IgD-negative memory B cell (primary cell): ENCODE data around the gene SETDB2. TPM values are rescaled to one million over a fixed set of nuclear protein-coding genes. Genes with fewer than 3 reads are reported as not detected.

Source experiments
- H3K27ac Mint-ChIP-seq, 3 donors: one replicate each; pipeline ENCODE4 v1.8.0; 2020 to 2022; ENCODE audit warnings: mild to moderate bottlenecking in 3 of 3, mixed read lengths in 3 of 3, moderate library complexity in 1 of 3
- H3K27me3 Mint-ChIP-seq: one replicate; pipeline ENCODE4 v1.8.0; 2021; ENCODE audit warnings: mixed read lengths
- H3K36me3 Mint-ChIP-seq: one replicate; pipeline ENCODE4 v1.8.0; 2020; ENCODE audit warnings: mild to moderate bottlenecking, mixed read lengths
- H3K4me1 Mint-ChIP-seq, 3 donors: one replicate each; pipeline ENCODE4 v1.8.0; 2020 to 2022; ENCODE audit warnings: mixed read lengths in 3 of 3, mild to moderate bottlenecking in 1 of 3
- H3K4me3 Mint-ChIP-seq, 4 donors: one replicate each; pipeline ENCODE4 v1.8.0; 2020 to 2022; ENCODE audit warnings: mild to moderate bottlenecking in 4 of 4, mixed read lengths in 4 of 4, moderate library complexity in 3 of 4
- H3K9me3 Mint-ChIP-seq, 3 donors: one replicate each; pipeline ENCODE4 v1.8.0; 2020 to 2021; ENCODE audit warnings: mixed read lengths in 3 of 3, mild to moderate bottlenecking in 1 of 3
- polyA plus RNA-seq: library from polyadenylated mRNA; unstranded; fragments of 300-500 nt; fragmentation: Illumina TruSeq; gene quantifications from one replicate; pipeline ENCODE4 v1.2.3, GENCODE V29; 2021

The SETDB2 gene
- polyA plus RNA-seq, 1 donor from 2014 or later: 15.0 TPM

DNA sequence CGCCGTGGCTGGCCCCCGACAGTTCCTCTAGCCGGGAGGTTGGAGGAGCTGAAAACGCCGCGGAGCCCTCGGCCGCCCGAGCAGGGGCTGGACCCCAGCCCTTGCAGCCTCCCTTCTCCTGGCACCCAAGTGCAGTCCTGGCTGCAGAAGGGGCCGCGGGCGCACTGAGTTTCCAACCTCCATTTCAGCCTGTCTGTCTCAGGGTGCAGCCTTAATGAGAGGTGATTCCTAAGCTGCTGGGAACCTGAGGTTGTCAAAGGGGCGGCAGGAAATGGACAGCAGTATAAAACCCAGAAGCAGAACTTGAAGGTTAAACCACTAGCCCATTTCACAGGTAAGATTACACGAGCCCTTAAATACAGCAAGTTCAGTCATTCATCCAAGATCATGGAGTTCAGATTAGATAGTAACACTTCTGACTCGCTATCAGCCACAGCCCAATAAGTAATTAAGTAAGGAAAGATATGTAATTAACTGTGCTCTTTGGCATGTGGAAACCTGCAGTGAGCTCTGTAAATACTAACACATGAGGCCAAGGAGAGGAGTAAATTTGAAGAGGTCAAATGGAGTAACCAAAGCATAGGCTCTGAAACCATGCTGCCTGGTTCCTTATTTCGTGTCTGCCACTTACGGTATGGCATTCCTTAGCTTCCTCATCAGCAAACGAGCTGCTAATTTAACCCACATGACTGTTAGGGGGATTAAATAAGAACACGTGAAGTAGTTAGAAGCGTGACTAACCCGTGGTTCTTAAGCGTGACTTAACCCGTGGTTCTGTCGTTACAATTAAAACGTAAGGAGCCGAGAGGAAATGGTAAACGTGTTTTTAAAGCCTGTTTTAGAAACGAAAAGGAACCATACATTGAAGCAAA lies 686 bp downstream of the SETDB2 start:
- peak overlapping the region; percentile 92 to 98 (median 97) for H3K4me3 Mint-ChIP-seq
- peaks cover 22 to 45% (median 38%) of the 10 kb centered on the region in 3 donors for H3K4me1 Mint-ChIP-seq
- H3K36me3 Mint-ChIP-seq: peaks cover 2% of the 10 kb centered on the region
- H3K27me3 Mint-ChIP-seq: no peaks in the 10 kb centered on the region
- H3K9me3 Mint-ChIP-seq: no peaks in the 10 kb centered on the region
- peak overlapping the region; percentile 91 to 100 (median 98) for H3K27ac Mint-ChIP-seq

DNA sequence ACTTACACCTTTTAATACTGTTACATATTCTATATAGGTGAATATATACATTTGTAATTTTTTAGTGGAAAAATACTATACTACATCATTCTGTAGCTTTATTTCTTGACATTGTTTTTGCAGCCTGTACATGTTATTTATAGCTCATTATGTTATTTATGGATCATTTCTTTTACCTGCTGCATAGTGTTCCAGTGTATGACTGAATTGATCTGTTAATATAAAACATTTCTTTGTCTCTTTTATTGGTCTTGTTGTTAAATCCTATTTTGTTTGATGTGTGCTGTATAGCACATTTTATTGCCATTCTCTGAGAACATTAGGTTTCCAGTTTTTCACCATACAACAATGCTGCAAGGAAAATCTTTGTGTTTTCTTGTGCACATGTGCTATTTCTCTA lies 2.4 kb downstream of the SETDB2 start:
- Mint-ChIP-seq H3K27ac (peak overlapping the region; percentile 89 to 98 (median 91)), H3K9me3 (no peaks in the 10 kb centered on the region), H3K4me3 (peak overlapping the region in 3 of 4 donors; percentile 51 to 92 (median 83)), H3K27me3 (no peaks in the 10 kb centered on the region), H3K4me1 (peaks cover 28 to 48% (median 42%) of the 10 kb centered on the region in 3 donors), H3K36me3 (peaks cover 2% of the 10 kb centered on the region)

DNA sequence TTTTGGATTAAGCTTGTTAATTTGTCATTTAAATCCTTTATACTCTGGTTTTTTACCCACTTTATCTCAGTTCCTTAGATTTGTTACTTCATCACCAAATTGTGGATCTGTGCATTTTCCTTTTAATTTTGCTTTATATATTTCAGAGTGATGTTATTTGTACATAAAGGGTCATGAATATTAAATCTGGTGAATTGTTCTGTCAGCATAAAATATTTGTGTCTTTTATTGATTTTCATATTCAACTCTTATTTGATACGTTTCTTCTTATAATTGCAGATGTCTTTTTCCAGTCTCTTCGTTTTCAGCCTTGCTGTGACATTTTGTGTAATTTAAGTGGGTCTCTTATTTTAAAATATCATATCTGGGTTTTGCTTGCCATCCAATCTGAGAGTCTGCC lies 4.7 kb downstream of the SETDB2 start:
- Mint-ChIP-seq H3K4me1 (peaks cover 29 to 41% (median 36%) of the 10 kb centered on the region in 3 donors), H3K27ac (peak overlapping the region in 1 of 3 donors; percentile 41), H3K9me3 (no peaks in the 10 kb centered on the region), H3K36me3 (peaks cover 2% of the 10 kb centered on the region), H3K27me3 (no peaks in the 10 kb centered on the region), H3K4me3 (no peak overlapping the region)

DNA sequence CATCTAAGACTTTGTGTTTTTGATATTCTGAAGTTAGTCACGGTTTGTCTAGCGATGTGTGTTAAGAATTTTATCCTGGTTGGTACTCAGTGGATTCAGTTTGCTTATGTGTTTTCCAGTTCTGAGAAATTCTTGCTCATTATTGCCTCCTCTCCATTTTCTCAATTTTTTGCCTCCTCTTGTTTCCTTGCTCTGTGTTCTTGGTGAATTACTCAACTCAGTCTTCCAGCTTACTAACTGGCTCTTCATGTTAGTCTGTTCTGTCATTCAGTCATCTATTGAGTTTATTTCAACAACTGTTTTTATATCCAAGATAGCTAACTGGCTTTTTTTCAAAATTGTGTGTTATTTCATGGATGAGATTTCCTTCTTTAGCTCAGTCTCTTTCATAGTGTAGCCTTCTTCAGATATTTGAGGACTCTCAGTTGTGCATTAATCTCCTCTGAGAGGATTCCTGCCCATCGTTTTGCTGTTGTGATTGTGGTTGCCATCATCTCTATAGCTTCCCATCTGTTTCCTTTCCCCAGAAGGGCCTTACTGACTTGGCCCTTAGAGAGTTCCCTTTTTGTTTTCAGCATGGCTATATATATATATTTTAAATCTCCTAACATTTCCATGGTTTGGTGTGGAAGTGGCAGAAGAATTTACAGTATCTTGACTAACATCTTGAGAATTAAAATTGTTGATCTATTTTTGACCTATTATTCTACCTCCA lies 6.2 kb downstream of the SETDB2 start:
- H3K9me3 Mint-ChIP-seq: no peaks in the 10 kb centered on the region
- H3K4me1 Mint-ChIP-seq: peaks cover 35 to 45% (median 41%) of the 10 kb centered on the region in 3 donors
- no peaks in the 10 kb centered on the region for H3K27me3 Mint-ChIP-seq
- H3K27ac Mint-ChIP-seq: peak overlapping the region in 1 of 3 donors; percentile 41
- peak overlapping the region in 1 of 4 donors; percentile 38 for H3K4me3 Mint-ChIP-seq
- peaks cover 7% of the 10 kb centered on the region for H3K36me3 Mint-ChIP-seq

DNA sequence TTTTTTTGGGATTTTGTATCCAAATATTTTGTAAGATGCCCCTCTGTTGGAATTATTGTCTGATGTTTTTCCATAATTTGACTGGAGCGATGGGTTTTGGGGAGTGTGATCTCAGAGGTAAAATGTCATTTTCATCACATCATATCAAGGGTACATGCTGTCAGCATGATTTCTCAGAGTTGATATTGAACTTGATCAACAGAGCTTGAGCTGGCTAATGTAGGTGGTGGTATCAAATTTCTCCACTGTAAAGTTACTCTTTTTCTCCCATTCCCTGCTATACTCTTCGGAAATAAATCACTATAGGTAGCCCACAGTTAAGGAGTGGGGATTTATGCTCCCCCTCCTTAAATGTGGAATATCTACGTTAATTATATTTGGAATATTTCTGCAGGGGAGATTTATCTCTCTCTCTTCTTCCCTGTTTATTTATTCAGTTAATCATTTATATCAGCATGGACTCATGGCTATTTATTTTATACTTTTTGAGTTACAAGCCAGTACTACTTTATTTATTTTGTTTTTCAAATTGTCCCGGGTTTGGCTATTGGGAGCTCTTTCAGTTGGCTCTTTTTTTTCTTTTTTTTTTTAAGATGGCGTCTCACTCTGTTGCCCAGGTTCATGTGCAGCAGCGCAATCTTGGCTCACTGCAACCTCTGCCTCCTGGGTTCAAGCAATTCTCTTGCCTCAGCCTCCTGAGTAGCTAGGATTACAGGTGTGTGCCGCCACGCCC lies 8.8 kb downstream of the SETDB2 start:
- peak overlapping the region in 1 of 4 donors; percentile 12 for H3K4me3 Mint-ChIP-seq
- H3K9me3 Mint-ChIP-seq: no peaks in the 10 kb centered on the region
- H3K27ac Mint-ChIP-seq: peak overlapping the region in 1 of 3 donors; percentile 74
- no peaks in the 10 kb centered on the region for H3K27me3 Mint-ChIP-seq
- peaks cover 8% of the 10 kb centered on the region for H3K36me3 Mint-ChIP-seq
- peaks cover 29 to 34% (median 30%) of the 10 kb centered on the region in 3 donors for H3K4me1 Mint-ChIP-seq

DNA sequence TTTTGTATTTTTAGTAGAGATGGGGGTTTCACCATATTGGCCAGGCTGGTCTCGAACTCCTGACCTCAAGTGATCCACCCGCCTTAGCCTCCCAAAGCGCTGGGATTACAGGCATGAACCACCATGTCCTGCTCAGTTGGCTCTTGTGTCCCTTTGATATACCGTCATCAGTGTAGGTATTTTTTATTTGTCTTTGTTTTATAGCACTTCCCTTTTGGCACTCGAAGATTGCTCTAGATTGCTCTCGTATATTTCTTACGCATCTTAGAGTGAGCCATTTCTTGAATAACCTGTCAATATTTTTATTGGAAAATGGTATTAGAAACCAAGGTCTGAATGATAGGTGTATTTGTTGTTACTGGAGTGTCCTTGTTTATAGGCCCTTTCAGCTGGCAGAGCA lies 9.4 kb downstream of the SETDB2 start:
- H3K27me3 Mint-ChIP-seq: peaks cover 1% of the 10 kb centered on the region
- H3K9me3 Mint-ChIP-seq: no peaks in the 10 kb centered on the region
- H3K4me1 Mint-ChIP-seq: peaks cover 29 to 35% (median 30%) of the 10 kb centered on the region in 3 donors
- peaks cover 11% of the 10 kb centered on the region for H3K36me3 Mint-ChIP-seq
- H3K4me3 Mint-ChIP-seq: no peak overlapping the region
- H3K27ac Mint-ChIP-seq: peak overlapping the region in 2 of 3 donors; percentile 23 to 74

DNA sequence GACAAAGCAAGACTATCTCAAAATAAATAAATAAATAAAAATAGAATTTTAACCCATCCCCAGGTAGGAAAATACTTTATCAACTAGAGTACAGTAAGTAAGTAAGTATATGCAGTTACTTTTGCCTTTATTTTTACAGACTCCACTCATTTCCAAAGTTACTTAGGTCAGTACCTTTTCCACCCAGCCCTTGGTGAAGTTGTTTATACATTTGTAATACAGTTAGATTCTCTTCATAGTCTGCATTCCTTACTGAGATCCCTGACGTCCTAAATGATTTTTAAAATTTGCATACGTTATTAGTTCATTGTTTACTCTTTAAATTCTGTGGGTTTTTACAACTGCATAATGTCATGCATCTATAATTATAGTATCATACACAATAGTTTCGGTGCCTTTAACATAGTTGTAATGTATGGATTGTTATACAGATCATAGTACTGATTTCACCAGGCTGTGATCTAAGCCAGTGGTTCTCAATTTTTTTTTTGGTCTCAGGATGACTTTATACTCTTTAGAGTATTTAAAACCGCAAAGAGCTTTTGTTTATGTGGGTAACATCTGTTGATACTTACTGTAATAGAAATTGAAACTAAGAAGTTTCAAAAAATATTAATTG lies 10.4 kb downstream of the SETDB2 start:
- peaks cover 1% of the 10 kb centered on the region for H3K27me3 Mint-ChIP-seq
- H3K9me3 Mint-ChIP-seq: no peaks in the 10 kb centered on the region
- peaks cover 11% of the 10 kb centered on the region for H3K36me3 Mint-ChIP-seq
- H3K4me3 Mint-ChIP-seq: peak overlapping the region; percentile 8 to 80 (median 40)
- H3K4me1 Mint-ChIP-seq: peaks cover 29 to 33% (median 29%) of the 10 kb centered on the region in 3 donors
- peak overlapping the region; percentile 75 to 92 (median 89) for H3K27ac Mint-ChIP-seq

DNA sequence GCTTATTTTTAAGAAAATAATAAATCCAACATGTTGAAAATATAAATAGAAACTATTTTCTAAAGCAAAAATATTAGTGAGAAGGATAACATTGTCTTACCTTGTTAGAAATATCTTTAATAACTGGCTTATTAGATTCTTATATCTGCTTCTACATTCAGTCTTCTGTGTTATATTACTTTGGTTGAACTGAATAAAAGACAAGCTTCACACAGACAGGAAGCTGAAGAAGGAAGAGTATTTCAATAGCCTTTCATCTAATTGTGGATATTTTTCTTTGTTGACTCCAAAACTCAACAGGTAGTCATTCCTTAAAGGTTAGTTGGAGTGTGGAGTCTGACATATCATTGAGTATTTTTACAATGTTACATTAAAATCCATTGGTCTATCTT lies 10.9 kb downstream of the SETDB2 start:
- Mint-ChIP-seq H3K27me3 (peaks cover 1% of the 10 kb centered on the region), H3K4me1 (peaks cover 24 to 30% (median 24%) of the 10 kb centered on the region in 3 donors), H3K4me3 (peak overlapping the region in 1 of 4 donors; percentile 80), H3K27ac (peak overlapping the region in 2 of 3 donors; percentile 75 to 92), H3K9me3 (no peaks in the 10 kb centered on the region), H3K36me3 (peaks cover 11% of the 10 kb centered on the region)

DNA sequence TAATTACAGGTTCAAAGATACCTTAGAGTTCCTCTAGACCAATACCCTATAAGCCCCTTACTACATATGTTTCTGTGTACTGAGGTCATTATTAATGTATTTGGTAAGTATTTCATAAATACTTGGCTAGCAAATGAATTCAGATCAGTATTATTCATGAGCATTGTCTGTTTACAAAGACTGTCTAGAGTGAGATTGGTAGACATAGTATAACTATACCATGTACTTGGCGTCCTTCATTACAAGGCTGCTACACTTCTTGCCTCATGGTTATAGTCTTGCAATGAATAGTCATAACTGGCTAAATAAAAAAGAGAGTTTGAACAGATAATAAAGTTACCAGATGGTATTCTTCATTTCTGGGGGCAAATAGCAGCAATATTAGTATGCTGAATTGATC lies 12.1 kb downstream of the SETDB2 start:
- H3K27ac Mint-ChIP-seq: no peak overlapping the region
- H3K4me3 Mint-ChIP-seq: no peak overlapping the region
- H3K4me1 Mint-ChIP-seq: peaks cover 18 to 24% (median 20%) of the 10 kb centered on the region in 3 donors
- no peaks in the 10 kb centered on the region for H3K9me3 Mint-ChIP-seq
- peaks cover 11% of the 10 kb centered on the region for H3K36me3 Mint-ChIP-seq
- H3K27me3 Mint-ChIP-seq: peaks cover 1% of the 10 kb centered on the region

DNA sequence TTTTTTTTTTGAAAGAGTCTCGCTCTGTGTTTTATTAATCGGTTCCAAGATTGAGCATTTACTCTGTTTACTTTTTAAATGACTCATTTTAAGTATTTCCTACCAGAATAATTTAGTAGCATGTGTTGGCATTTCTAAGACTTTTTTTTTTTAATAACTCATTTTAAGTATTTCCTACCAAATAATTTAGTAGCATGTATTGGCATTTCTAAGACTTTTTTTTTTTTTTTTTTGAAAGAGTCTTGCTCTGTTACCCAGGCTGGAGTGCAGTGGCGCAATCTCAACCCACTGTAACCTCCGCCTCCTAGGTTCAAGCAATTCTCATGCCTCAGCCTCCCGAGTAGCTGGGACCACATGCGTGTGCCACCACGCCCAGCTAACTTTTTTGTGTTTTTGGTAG lies 13.1 kb downstream of the SETDB2 start:
- Mint-ChIP-seq H3K27ac (no peak overlapping the region), H3K9me3 (no peaks in the 10 kb centered on the region), H3K4me1 (peaks cover 18 to 24% (median 20%) of the 10 kb centered on the region in 3 donors), H3K27me3 (peaks cover 1% of the 10 kb centered on the region), H3K4me3 (no peak overlapping the region), H3K36me3 (peaks cover 11% of the 10 kb centered on the region)

DNA sequence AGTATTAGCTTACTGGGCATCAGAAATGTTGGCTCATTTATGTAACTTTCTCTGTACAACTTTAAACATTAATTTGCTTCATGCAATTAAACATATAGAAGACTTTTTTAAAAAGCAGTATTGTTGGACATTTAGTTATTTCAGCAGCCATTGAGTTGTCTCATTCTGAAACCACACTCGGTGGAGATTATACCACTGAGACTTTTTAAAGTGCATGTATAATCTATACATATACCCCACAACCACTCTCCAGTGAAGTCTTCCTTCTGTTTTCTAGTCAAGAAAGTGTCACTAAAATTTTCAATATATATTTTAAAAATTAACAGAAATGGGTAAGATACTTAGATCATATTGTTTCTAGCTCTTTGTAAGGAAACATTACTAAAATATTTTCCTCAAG lies 15.5 kb downstream of the SETDB2 start:
- Mint-ChIP-seq H3K27me3 (peaks cover 1% of the 10 kb centered on the region), H3K27ac (no peak overlapping the region), H3K4me3 (no peak overlapping the region), H3K36me3 (peaks cover 17% of the 10 kb centered on the region), H3K9me3 (no peaks in the 10 kb centered on the region), H3K4me1 (peaks cover 9 to 14% (median 12%) of the 10 kb centered on the region in 3 donors)

DNA sequence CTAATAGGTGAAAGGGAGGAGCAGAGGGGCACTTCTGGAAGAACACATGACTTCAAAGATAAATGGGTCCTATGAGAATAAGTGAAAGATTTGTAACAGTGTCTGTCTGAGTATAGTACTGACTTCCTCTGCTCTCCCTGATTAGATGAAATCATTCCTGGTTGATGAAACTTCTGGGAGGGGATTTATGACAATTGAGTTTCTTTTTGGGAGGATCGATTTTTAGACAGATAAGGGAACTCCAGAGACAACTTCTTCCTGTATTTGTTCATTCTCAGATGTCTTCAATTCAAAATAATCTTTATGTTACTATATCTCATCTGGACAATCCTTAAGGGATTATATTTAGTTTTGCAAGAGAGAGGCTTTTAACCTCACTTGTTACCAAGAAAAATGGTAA lies 20.0 kb downstream of the SETDB2 start:
- no peaks in the 10 kb centered on the region for H3K4me1 Mint-ChIP-seq
- H3K4me3 Mint-ChIP-seq: no peak overlapping the region
- H3K36me3 Mint-ChIP-seq: peaks cover 10% of the 10 kb centered on the region
- H3K9me3 Mint-ChIP-seq: no peaks in the 10 kb centered on the region
- no peaks in the 10 kb centered on the region for H3K27me3 Mint-ChIP-seq
- no peak overlapping the region for H3K27ac Mint-ChIP-seq

DNA sequence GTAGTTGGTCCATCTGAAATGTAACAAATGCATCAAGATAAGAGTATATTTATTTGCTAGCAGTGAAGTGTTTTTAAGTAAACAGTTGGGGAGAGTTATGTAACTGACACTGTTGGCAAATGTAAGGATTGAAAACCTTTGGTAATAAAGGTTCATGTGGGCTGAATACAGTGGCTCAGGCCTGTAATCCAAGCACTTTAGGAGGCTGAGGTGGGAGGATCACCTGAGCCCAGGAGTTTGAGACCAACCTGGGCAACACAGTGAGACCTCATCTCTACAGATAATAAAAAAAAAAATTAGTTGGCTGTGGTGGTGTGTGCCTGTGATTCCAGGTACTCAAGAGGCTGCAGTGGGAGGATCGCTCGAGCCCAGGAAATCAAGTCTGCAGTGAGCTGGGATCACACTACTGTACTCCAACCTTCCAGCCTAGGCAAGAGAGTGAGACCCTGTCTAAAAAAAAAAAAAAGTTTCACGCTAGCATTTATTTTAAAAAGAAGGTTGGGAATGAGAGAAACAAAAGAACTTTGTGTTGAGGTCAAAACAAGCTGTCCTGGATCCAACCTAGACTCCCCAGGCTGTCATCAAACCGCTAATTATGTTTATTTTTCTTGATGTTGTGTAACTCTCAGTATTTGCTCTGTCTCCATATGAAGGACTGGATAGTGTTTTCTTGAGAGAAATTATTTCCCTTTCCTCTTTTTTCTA lies 20.7 kb downstream of the SETDB2 start:
- H3K9me3 Mint-ChIP-seq: no peaks in the 10 kb centered on the region
- peaks cover 10% of the 10 kb centered on the region for H3K36me3 Mint-ChIP-seq
- H3K27me3 Mint-ChIP-seq: no peaks in the 10 kb centered on the region
- no peaks in the 10 kb centered on the region for H3K4me1 Mint-ChIP-seq
- no peak overlapping the region for H3K27ac Mint-ChIP-seq
- no peak overlapping the region for H3K4me3 Mint-ChIP-seq

DNA sequence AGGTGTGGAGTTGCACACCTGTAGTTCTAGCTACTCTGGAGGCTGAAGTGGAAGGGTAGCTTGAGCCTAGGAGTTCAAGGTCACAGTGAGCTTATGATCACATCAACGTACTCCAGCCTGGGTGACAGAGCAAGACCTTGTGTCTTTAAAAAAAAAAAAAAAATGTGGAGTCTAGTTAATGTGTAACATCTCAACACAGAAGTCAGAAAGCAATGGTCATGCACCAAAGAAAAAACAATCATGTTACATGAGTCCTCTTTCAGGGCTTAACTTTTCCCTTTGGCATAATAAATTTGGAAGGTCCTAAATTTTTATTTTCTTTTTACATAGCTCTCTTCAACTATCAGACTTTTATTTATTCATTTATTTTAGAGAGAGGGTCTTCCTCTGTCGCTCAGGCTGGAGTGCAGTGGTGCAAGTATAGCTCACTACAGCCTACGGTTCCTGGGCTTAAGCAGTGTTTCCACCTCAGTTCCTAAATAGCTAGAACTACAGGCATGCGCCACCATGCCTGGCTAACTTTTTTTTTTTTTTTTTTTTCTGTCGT lies 22.3 kb downstream of the SETDB2 start:
- Mint-ChIP-seq H3K4me1 (no peaks in the 10 kb centered on the region), H3K9me3 (no peaks in the 10 kb centered on the region), H3K4me3 (no peak overlapping the region), H3K27ac (no peak overlapping the region), H3K36me3 (peaks cover 10% of the 10 kb centered on the region), H3K27me3 (no peaks in the 10 kb centered on the region)
